Activated CD4-positive, alpha-beta memory T cell treated with anti-CD3 and anti-CD28 coated beads for 36 hours (primary cell): Measurements from ENCODE around the gene SPO11. TPM values are rescaled to one million over a fixed set of nuclear protein-coding genes. Genes with fewer than 3 reads are reported as not detected.
"Not testable (repeated sequence)": the region's sequence is repeated elsewhere in the genome, so short reads cannot be mapped to it uniquely, and the experiment has no call there.

Source experiments
- CTCF ChIA-PET: fragments of 350-600 bp; sonication (Branson Sonifier 250); formaldehyde crosslinking; loops from one replicate; lab custom pipeline; 2021; ENCODE audit warnings: antibody characterized with exemption, inconsistent platforms; lab: Charles Lee
- POLR2A ChIA-PET: fragments of 350-600 bp; sonication (Branson Sonifier 250); formaldehyde crosslinking; loops from one replicate; lab custom pipeline; 2021; ENCODE audit warnings: antibody characterized with exemption; lab: Charles Lee
- DNase-seq: peaks from one replicate; pipeline ENCODE4 v3.0.0-alpha.2; 2020
- H3K27ac Mint-ChIP-seq: one replicate; pipeline ENCODE4 v1.8.0; 2021; ENCODE audit warnings: mixed read lengths
- H3K27me3 Mint-ChIP-seq: one replicate; pipeline ENCODE4 v1.8.0; 2021; ENCODE audit warnings: mixed read lengths
- H3K36me3 Mint-ChIP-seq: one replicate; pipeline ENCODE4 v1.8.0; 2021; ENCODE audit warnings: mixed read lengths
- H3K4me1 Mint-ChIP-seq: one replicate; pipeline ENCODE4 v1.8.0; 2021; ENCODE audit warnings: low read depth, mixed read lengths
- H3K4me3 Mint-ChIP-seq: one replicate; pipeline ENCODE4 v1.8.0; 2021; ENCODE audit warnings: mild to moderate bottlenecking, mixed read lengths
- H3K9me3 Mint-ChIP-seq: one replicate; pipeline ENCODE4 v1.8.0; 2021; ENCODE audit warnings: mixed read lengths
- intact Hi-C: fragments of 100-400 bp; cut with micrococcal nuclease; formaldehyde crosslinking; loops from one replicate; pipeline ENCODE4 v1.15.1; 2023
- total RNA-seq, 2 experiments: library from RNA; stranded (reverse); gene quantifications; one replicate each; pipeline ENCODE4 v1.2.3, GENCODE V29; 2021

SPO11 gene
- total RNA-seq, 2 experiments from 2014 or later, result not detected

- DNase-seq, result no peak
- ChIA-PET CTCF (interaction anchor here (1.0 to 1.7 kb wide), 4 partner anchors 39 to 800 kb away, joined by 3 to 7 read pairs (median 6); no protein-coding TSS in a partner anchor), POLR2A (interaction anchor here (1.4 to 3.3 kb wide), 2 partner anchors 40 to 48 kb away, joined by 6 to 22 read pairs; partner anchors contain the start of gene RBM38)
- Mint-ChIP-seq H3K36me3 (peaks cover 21% of the 10 kb centered on the region), H3K4me3 (peak overlapping the region; percentile 35), H3K4me1 (peaks cover 23% of the 10 kb centered on the region), H3K27ac (peak overlapping the region; percentile 56), H3K9me3 (no peaks in the 10 kb centered on the region), H3K27me3 (no peaks in the 10 kb centered on the region)
- intact Hi-C loops, result loop anchor here (2.0 kb wide), 3 partner anchors 41 to 957 kb away; partner anchors contain the start of genes AURKA, CSTF1 and RBM38
Observed at GRCh38 chr20:57350081-57350710, 20.6 kb downstream of the SPO11 start.

- peak overlapping the region; percentile 90 for H3K4me3 Mint-ChIP-seq
- peaks cover 23% of the 10 kb centered on the region for H3K4me1 Mint-ChIP-seq
- CTCF ChIA-PET, result interaction anchor here (1.0 to 1.2 kb wide), 2 partner anchors 39 to 800 kb away, joined by 3 to 4 read pairs; no protein-coding TSS in a partner anchor
- not testable (repeated sequence) for H3K9me3 Mint-ChIP-seq, H3K27me3 Mint-ChIP-seq, DNase-seq
- peaks cover 24% of the 10 kb centered on the region for H3K36me3 Mint-ChIP-seq
- POLR2A ChIA-PET, result interaction anchor here (3.3 kb wide), 1 partner anchor 39 kb away, joined by 22 read pairs; the partner anchor contains the start of gene RBM38
- peak overlapping the region; percentile 85 for H3K27ac Mint-ChIP-seq
- intact Hi-C loops, result loop anchor here (1.0 to 2.0 kb wide), 4 partner anchors 40 to 958 kb away; partner anchors contain the start of genes AURKA, CSTF1, RBM38 and RTF2
Observed at GRCh38 chr20:57350726-57351041, 21.1 kb downstream of the SPO11 start.

GRCh38 chr20:57351042-57351783, 21.6 kb downstream of the SPO11 start, which contains the start of gene RAE1:
Gene RAE1 (plus strand): TSS chr20:57351255. CDS start chr20:57354039, 2,784 bp downstream.
- no peaks in the 10 kb centered on the region for H3K9me3 Mint-ChIP-seq
- POLR2A ChIA-PET, result interaction anchor here (1.0 to 3.3 kb wide), 2 partner anchors 39 to 47 kb away, joined by 4 to 22 read pairs; partner anchors contain the start of gene RBM38
- peaks cover 27% of the 10 kb centered on the region for H3K36me3 Mint-ChIP-seq
- H3K4me1 Mint-ChIP-seq, result peaks cover 23% of the 10 kb centered on the region
- peak; percentile 95 for DNase-seq
- H3K27ac Mint-ChIP-seq, result peak within 1 kb of the TSS; percentile 85
- H3K27me3 Mint-ChIP-seq, result no peaks in the 10 kb centered on the region
- CTCF ChIA-PET, result interaction anchor here (1.0 kb wide), 1 partner anchor 801 kb away, joined by 4 read pairs; no protein-coding TSS in a partner anchor
- intact Hi-C loops, result loop anchor here (1.0 to 2.0 kb wide), 4 partner anchors 40 to 958 kb away; partner anchors contain the start of genes AURKA, CSTF1, RBM38 and RTF2
- peak within 1 kb of the TSS; percentile 90 for H3K4me3 Mint-ChIP-seq

- H3K27ac Mint-ChIP-seq, result no peak overlapping the region
- no peak for DNase-seq
- no peaks in the 10 kb centered on the region for H3K9me3 Mint-ChIP-seq
- intact Hi-C loops, result no loop called here
- POLR2A ChIA-PET, result no interaction called here
- CTCF ChIA-PET, result no interaction called here
- H3K4me1 Mint-ChIP-seq, result peaks cover 23% of the 10 kb centered on the region
- peak overlapping the region; percentile 90 for H3K4me3 Mint-ChIP-seq
- no peaks in the 10 kb centered on the region for H3K27me3 Mint-ChIP-seq
- peaks cover 30% of the 10 kb centered on the region for H3K36me3 Mint-ChIP-seq
Observed at GRCh38 chr20:57352305-57352704, 22.7 kb downstream of the SPO11 start.

GRCh38 chr20:57353351-57353750, 23.7 kb downstream of the SPO11 start:
- intact Hi-C loops, result no loop called here
- DNase-seq, result no peak
- Mint-ChIP-seq H3K36me3 (peaks cover 30% of the 10 kb centered on the region), H3K9me3 (no peaks in the 10 kb centered on the region), H3K4me3 (no peak overlapping the region), H3K4me1 (peaks cover 23% of the 10 kb centered on the region), H3K27me3 (no peaks in the 10 kb centered on the region), H3K27ac (no peak overlapping the region)
- ChIA-PET CTCF (no interaction called here), POLR2A (no interaction called here)

GRCh38 chr20:57361517-57361916, 31.9 kb downstream of the SPO11 start:
- DNase-seq, result no peak

GRCh38 chr20:57364451-57364850, 34.8 kb downstream of the SPO11 start:
- Mint-ChIP-seq H3K9me3 (no peaks in the 10 kb centered on the region), H3K27ac (no peak overlapping the region), H3K27me3 (no peaks in the 10 kb centered on the region), H3K4me3 (no peak overlapping the region), H3K4me1 (peaks cover 4% of the 10 kb centered on the region), H3K36me3 (peaks cover 34% of the 10 kb centered on the region)
- CTCF ChIA-PET, result no interaction called here
- no peak for DNase-seq
- POLR2A ChIA-PET, result no interaction called here
- intact Hi-C loops, result no loop called here

More at GRCh38 chr20:57361517-57361916, 31.9 kb downstream of the SPO11 start:
- POLR2A ChIA-PET, result no interaction called here
- Mint-ChIP-seq H3K27ac (no peak overlapping the region), H3K4me1 (peaks cover 4% of the 10 kb centered on the region), H3K9me3 (no peaks in the 10 kb centered on the region), H3K27me3 (no peaks in the 10 kb centered on the region), H3K36me3 (peaks cover 22% of the 10 kb centered on the region), H3K4me3 (no peak overlapping the region)
- intact Hi-C loops, result no loop called here
- CTCF ChIA-PET, result interaction anchor here (2.4 kb wide), 1 partner anchor 15 kb away, joined by 9 read pairs; no protein-coding TSS in a partner anchor

GRCh38 chr20:57369596-57369995, 40.0 kb downstream of the SPO11 start:
- H3K27me3 Mint-ChIP-seq, result no peaks in the 10 kb centered on the region
- H3K36me3 Mint-ChIP-seq, result peaks cover 70% of the 10 kb centered on the region
- H3K4me3 Mint-ChIP-seq, result no peak overlapping the region
- peaks cover 12% of the 10 kb centered on the region for H3K4me1 Mint-ChIP-seq
- no peak overlapping the region for H3K27ac Mint-ChIP-seq
- POLR2A ChIA-PET, result no interaction called here
- H3K9me3 Mint-ChIP-seq, result no peaks in the 10 kb centered on the region
- DNase-seq, result no peak
- intact Hi-C loops, result no loop called here
- CTCF ChIA-PET, result interaction anchor here (0.8 to 1.0 kb wide), 2 partner anchors 12 to 23 kb away, joined by 3 read pairs; no protein-coding TSS in a partner anchor

- CTCF ChIA-PET, result interaction anchor here (1.0 kb wide), 1 partner anchor 11 kb away, joined by 3 read pairs; no protein-coding TSS in a partner anchor
- intact Hi-C loops, result no loop called here
- Mint-ChIP-seq H3K9me3 (no peaks in the 10 kb centered on the region), H3K36me3 (peaks cover 71% of the 10 kb centered on the region), H3K4me1 (peaks cover 12% of the 10 kb centered on the region), H3K4me3 (no peak overlapping the region), H3K27ac (no peak overlapping the region), H3K27me3 (no peaks in the 10 kb centered on the region)
- POLR2A ChIA-PET, result no interaction called here
- no peak for DNase-seq
Observed at GRCh38 chr20:57370316-57370715, 40.7 kb downstream of the SPO11 start.

GRCh38 chr20:57371363-57371762, 41.8 kb downstream of the SPO11 start:
- intact Hi-C loops, result no loop called here
- POLR2A ChIA-PET, result no interaction called here
- Mint-ChIP-seq H3K4me1 (peaks cover 12% of the 10 kb centered on the region), H3K9me3 (no peaks in the 10 kb centered on the region), H3K36me3 (peaks cover 70% of the 10 kb centered on the region), H3K4me3 (no peak overlapping the region), H3K27me3 (no peaks in the 10 kb centered on the region), H3K27ac (no peak overlapping the region)
- no peak for DNase-seq
- CTCF ChIA-PET, result no interaction called here

- Mint-ChIP-seq H3K9me3 (no peaks in the 10 kb centered on the region), H3K36me3 (peaks cover 70% of the 10 kb centered on the region), H3K4me1 (peaks cover 12% of the 10 kb centered on the region), H3K27me3 (no peaks in the 10 kb centered on the region), H3K27ac (no peak overlapping the region), H3K4me3 (no peak overlapping the region)
- no peak for DNase-seq
- ChIA-PET POLR2A (no interaction called here), CTCF (no interaction called here)
- intact Hi-C loops, result no loop called here
Observed at GRCh38 chr20:57372157-57372556, 42.6 kb downstream of the SPO11 start.
